Activated naive CD4-positive, alpha-beta T cell (primary cell): Measurements from ENCODE around the gene BCL7A.
"Not testable (repeated sequence)": the region's sequence is repeated elsewhere in the genome, so short reads cannot be mapped to it uniquely, and the experiment has no call there.

Source experiments
- DNase-seq, 4 experiments: peaks; one replicate each; lab custom pipeline; 2025; lab: John Stamatoyannopoulos, UW

BCL7A gene

DNA sequence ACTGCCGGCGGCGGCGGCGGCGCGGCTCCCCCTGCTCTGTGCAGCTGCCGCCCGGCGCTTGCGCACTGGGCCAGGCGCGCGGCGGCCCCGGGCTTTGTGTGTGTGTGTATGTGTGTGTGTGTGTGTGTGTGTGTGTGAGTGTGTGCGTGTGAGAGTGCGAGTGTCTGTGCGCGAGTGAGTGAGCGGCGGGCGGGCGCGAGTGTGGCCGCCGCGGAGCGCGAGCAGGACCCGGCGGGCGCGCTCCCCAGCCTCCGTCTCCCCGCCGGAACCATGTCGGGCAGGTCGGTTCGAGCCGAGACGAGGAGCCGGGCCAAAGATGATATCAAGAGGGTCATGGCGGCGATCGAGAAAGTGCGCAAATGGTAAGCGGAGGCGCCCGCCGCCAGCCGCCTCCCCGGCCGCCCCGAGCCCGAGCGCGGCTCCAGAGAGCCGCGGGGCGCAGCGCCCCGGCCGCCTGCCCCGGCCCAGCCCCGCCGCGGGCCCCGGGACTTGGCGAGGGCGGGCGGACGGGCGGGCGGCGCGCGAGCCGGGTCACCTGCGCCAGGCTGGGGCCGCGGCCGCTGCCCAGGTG is at the start of gene BCL7A:
BCL7A (plus strand) TSS at position 63 of the 571 bp plus-strand sequence; CDS start at position 271, 208 bp downstream.
- DNase-seq: peak in 2 of 4 experiments; percentile 26 to 47

DNA sequence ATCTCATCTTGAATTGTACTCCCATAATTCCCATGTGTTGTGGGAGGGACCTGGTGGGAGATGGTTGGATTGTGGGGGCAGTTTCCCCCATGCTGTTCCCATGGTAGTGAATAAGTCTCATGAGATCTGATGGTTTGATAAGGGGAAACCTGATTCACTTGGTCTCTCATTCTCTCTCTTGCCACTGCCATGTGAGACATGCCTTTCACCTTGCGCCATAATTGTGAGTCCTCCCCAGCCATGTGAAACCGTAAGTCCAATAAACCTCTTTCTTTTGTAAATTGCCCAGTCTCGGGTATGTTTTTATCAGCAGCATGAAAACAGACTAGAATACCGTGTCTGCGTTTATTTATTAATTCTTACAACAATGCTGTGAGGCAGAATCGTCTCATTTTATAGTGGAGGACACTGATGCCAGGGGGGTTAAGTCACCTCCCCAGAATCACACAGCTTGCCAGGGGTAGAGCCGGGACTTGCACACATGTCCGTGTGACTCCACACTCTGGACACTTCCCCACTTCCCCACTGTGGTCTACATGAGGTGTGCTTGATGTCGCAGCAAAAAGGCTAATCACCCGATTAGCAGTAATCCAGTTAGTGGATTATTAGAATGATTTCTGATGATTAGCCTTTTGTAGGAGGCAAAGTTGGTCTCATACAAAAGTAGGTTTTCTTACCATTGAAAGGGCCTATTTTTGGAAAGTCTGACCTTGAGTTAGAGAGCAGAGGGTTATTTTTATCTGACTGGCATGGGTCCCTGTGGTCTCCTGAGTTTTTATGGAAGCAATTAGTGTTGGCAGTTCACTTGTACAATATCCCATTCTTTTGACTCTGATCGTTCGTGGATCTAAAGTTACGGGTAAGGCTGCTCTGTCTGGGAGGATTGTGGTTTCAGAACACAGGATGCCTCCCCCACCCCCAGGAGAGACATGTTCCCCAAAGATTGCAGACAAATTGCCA is 47.4 kb upstream of the BCL7A start:
- no peak for DNase-seq

DNA sequence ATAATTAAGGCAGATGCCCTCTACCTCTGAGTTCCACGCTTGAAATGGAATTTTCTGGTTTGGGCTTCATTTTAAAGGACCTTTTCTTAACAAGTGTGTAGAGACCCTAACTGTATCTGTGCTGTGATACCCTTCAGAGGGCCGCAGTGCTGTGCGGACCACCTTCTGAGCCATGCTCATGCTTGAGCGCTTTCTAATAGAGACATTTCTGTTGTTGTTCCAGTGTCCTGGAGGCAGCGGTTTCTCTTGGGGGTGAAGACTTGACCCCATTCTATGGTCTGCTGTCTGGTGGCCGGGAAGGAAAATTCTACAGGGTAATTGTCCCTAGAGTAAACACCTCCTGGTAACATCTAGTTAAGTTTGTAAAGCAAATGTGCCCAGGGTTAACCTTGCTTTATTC is 46.7 kb upstream of the BCL7A start:
- DNase-seq: no peak

DNA sequence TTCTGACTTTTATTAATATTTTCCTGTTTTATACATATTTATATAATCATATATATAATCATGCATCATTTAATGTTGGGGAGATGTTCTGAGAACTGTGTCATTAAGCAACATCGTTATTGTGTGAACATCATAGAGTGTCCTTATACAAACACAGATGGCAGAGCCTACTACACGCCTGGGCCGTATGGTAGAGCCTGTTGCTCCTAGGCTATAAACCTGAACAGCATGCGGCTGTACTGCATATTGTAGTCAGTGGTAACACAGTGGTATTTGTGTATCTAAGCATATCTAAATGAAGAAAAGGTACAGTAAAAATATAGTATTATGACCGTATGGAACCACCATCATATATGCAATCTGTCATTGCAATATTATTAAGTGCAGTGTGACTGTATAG is 44.7 kb upstream of the BCL7A start:
- DNase-seq: no peak

DNA sequence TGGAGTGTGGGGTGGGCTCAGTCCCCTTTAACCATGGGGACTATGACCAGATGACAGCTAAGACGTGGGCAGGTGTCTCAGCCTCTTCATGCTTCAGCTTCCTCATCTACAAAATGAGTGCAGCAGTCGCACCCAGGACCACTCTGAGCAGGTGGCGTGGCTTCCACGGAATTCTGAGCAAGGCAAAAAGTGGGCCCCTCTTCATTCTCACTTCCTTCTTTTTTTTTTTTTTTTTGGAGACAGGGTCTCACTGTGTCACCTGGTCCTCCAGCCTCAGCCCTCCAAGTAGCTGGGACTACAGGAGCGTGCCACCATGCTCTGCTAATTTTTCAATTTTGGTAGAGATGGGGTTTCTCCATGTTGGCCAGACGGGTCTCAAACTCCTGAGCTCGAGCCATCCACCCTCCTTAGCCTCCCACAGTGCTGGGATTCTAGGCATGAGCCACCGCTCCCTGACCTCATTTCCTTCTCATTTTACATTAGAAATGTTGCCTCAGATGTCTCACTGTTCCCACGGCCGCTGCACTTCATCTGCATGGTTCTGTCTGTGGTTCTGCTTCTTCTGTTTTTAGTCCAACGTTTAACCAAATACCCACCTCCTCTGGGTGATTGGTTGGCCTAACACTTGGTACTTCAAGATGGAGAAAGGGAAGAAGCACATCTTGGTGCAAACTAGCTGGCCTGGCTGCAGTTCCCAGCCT is 41.3 kb upstream of the BCL7A start:
- no peak for DNase-seq

DNA sequence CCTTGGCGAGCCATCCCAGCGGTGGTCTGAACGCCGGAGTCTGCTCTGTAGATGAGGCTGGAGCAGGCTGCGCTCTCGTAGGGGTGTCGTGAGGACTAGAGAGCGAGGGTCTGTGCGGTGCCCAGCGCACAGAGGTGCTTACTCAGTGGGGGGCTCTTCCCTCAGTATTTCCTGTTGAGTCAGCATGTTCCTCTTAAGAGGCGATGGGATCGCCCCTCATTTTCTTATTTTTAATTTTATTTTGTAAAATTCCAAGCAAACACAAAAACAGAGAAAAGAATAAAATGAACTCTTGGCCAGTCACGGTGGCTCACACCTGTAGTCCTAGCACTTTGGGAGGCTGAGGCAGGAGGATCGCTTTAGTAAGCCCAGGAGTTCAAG is 40.8 kb upstream of the BCL7A start:
- no peak for DNase-seq

DNA sequence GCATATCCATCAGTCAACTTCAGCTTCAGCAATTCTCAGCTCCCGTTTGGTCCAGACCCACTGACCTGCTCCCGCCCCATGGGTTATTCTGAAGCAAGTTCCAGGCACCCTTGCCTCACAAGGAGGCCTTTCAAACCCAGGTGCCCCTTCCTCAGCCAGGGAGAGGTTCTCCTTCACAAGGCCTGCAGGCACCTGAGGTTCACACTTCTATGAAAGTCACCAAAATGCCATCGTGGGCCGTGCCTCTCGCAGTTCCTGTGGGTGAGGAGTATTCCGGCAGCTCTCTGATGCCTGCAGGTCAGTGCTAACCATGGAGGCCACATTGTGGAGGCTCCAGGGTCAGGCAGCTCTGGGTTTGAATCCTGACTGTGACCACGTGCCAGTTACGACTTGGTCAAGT is 40.2 kb upstream of the BCL7A start:
- no peak for DNase-seq

DNA sequence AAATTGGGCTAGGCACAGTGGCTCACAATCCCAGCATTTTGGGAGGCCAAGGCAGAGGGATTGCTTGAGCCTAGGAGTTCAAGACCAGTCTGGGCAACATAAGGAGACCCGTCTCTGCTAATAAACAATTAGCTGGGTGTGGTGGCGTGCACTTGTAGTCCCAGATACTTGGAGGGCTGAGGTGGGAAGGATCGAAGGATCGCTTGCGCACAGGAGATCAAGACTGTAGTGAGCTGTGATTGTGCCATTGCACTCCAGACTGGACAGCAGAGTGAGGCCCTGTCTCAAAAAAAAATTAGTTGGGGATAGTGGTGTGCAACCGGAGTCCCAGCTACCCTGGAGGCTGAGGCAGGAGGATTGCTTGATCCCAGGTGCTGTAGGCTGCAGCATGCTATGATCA is 38.7 kb upstream of the BCL7A start:
- no peak for DNase-seq

DNA sequence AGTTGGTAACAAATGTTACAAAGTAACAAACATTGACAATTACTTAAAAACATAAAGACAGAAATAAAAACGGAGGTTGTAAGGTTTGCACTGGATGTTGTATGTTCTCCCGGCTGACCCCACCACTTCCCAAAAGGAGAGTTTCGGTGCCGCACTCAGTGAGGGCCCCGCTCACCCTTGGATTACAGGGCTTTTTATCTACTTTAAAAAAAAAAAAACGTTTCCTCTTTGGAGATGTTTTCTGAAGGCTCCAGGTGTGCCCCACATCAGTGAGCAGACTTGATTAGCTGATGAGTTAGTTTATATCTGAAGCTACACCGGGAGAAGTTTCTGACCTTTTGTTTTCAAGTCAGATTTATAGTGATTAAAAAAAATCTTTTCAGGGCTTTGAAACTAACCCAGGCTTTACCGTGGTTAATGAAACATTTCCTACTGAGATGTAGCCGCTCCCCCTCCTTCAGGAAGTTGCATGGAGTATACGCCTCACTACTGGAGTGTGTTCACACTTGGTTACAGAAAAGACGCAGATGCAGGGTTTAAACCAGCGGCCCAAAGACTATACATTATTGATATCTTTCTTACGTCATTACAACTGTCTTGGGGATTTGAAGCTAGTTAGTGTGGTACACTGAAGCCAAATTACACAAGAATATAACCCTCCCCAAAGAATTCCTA is 38.0 kb upstream of the BCL7A start:
- DNase-seq: no peak

DNA sequence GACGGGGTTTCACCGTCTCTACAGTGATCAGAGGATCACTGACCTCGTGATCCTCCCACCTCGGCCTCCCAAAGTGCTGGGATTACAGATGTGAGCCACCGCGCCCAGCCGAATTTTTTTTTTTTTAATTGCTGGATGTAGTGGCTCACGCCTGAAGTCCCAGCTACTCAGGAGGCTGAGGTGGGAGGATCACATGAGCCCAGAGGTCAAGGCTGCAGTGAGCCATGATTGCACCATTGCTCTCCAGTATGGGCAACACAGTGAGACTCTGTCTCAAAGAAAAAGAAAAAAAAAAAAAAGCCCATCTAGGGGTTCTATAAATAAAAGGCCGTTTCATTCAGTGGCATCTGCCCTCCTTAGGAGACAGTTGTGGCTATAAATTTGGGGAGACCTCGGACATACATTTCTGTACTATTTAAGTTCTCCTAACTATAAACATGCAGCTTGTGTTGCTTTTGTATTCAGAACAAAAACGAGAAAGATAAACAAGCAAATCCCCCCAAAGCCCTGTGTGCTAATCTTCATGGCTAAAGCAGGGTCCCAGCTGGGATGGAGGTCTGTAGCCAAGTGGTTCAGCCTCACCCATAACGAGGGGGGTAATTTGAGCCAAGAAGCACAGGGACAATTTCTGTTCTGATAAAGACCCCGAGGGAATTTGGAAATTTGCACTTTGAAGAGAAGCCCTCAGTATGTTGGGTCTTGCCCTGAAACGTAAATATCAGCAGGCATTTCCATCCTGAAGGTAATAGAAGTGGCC is 35.0 kb upstream of the BCL7A start:
- no peak for DNase-seq

DNA sequence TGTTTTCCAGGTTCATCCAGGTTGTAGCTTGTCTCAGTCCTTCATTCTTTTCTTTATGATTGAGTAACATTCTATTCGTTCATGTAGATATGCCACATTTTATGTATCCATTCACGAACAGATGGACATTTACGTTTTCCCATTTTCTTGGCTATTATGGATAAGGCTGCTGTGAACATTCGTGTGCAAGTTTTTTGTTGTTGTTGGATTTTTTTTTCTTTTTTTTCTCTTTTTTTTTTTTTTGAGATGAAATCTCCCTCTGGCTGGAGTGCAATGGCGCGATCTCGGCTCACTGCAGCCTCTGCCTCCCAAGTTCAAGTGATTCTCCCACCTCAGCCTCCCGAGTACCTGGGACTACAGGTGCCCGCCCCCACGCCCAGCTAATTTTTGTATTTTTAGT is 33.2 kb upstream of the BCL7A start:
- not testable (repeated sequence) for DNase-seq

DNA sequence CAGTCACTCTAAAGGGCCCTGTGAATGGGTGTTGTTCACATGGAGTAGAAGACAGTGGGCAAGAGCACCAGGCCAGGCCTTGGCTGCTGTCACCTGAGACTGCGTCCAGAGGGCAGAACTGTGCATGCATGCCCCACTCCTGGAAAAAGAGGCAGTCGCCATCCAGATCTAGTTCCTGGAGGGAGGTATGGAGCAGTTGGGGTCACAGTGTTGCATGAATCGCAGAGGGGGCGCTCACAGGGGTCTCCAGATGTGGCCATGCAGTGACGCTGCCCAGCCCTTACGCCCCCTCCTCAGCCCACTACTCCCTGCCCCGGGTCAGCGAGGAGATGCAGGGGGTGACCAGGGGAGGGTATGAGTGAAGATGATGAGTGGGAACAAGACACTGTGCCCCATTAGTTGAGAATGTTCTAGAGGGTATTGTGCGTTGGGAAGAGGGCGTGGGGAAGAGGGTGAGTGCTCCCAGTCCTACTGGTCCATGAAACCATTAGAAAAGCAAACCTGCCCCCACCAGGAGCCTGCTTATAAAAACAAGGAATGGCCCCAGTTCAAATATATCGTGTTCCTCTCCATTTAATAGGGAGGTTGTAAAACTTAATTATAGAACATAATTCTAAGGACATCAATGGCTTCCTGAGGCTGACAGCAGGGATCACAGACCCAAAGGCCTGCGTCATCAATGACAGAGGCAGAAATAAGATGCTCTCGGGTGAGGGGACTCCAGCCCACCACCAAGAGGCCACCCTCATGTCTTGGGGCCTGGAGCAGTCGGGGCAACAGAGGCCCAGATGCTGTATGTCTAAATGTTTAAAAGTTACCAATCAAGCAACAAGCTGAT is 32.2 kb upstream of the BCL7A start:
- no peak for DNase-seq

DNA sequence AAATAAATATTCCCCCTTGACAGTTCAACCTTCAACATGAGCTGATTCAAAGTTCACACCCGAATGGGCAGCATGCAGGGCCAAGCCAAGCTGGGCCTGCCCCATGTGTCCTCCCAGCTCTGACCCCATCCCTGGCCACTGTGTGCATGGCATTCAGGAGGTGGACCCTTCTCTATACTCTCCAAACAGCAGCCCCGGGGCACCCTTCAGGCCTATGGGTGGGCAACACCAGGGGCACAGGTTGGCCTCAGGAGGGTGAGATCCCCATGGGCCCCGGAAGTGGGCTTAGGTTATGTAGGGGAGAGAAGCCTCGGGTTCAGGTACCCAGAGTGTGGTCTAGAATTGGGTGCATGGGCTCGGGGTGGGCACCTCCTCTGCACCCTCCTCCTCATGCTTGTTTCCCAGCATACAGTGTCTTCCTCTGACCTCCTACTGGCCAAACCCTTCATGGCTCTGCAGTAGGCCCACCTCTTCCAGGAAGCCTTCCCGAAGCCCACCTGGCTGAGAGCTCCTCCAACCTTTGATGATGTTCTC is 31.5 kb upstream of the BCL7A start:
- DNase-seq: no peak

DNA sequence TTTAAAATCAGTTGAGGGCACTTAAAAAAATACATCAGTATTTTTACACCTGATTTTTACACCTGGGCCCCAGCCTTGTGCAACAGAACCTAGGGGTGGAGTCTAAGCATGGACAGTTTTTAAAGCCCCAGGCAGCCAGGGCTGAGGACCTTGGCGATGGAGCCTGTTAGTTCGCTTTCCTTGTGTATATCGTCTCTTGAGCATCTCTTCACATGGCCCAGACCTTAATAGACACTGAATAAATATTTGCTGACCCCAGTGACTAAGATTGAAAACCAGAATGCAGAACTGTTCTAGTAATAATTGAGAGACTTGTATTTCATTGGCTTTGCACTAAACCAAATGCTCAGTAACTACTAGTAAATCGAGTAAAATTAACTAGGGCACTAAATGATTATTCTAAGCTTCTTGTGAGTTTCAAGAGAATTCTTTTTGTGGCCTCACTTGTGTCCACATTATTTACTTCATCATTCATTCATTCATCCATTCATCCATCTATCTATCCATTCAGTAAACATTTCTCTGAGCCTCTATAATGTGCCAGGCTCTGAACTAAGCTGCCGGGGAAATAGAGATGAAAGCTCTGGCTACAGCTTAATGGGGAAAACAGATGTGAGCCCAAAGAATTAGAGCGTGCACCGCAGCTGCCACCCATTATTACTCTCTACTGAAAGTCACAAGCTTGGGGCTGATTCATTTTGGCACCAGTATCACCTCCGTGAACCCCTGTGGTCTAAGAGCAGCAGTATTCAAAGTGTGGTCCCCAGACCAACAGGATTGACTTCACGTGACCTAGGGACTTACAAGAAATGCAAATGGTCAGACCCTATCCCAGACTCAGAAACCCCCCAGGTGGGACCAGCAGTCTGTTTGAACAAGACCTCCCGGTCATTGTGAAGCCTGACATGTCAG is 30.7 kb upstream of the BCL7A start:
- no peak for DNase-seq

DNA sequence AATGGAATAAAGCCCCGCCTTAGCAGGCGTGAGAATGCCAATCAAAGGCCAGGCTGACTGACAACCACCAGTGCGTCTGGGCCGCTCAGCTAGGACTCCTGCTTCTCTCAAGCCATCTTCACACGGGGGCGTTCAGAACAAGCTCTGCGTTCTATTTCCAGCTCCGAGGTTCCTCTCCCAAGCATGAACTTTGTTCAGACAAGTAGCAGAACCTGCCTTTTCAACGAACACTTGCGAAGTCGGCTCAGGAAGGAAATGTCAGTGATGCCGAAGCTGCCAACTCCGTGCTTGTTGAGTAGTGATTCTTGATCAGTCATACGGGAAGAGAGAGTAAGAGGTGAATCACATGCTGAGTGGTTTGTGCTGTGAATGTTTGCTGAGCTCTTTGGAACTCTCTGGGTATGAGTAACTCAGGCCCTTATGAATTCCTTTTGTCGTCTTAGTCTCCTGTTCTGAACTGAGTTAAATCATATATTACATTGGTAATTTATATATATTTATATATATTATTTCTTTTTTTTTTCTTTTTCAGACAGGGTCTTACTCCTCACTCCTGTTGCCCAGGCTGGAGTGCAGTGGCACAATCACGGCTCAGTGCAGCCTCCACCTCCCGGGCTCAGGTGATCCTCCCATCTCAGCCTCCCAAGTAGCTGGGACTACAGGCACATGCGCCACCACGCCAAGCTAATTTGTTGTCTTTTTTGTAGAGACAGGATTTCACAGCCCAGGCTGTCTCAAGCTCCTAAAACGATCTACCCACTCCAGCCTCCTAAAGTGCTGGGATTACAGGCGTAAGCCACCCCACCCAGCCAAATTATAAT is 29.4 kb upstream of the BCL7A start:
- DNase-seq: peak in 3 of 4 experiments; percentile 9 to 19 (median 13)

DNA sequence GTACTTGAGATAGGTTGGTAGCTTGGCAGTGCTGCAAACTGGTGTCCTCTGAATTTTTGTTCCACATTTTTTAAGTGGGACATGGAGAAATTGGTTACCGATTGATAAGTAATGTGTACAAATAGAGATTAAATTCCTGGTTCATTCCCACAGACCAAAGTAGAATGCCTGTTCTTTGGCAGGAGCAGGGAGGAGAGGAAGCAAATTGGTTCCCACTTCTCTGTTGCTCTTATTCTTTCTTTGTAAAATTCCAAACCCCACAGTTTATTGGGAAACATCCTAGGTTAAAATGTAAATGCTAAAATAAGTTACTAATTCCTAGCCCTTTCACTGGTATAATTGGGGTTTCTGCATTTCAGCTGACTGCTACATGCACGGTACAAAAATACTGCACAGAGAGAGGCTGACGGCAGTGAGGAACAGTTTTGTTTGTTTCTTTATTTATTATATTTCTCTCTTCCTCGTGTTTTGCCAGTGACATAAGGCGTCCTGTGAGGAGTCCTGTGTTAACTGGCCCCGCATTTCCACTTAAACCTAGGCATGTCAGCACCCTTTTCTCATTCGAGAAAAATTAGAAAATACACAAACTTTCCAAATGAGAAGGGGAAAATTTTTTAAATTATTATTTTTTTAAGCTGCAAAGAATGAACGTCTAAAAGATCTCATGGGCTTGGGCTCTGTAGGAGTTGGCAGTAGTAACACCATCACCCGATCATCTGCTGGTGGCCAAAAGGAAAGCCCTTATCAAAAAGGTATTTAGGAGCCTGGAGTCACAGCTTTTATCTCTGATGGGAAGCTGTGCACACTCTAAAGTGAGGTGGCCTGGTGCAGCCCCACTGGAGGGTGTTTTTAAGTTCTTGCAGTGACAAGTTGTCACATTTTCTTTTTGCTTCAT is 25.4 kb upstream of the BCL7A start:
- no peak for DNase-seq

DNA sequence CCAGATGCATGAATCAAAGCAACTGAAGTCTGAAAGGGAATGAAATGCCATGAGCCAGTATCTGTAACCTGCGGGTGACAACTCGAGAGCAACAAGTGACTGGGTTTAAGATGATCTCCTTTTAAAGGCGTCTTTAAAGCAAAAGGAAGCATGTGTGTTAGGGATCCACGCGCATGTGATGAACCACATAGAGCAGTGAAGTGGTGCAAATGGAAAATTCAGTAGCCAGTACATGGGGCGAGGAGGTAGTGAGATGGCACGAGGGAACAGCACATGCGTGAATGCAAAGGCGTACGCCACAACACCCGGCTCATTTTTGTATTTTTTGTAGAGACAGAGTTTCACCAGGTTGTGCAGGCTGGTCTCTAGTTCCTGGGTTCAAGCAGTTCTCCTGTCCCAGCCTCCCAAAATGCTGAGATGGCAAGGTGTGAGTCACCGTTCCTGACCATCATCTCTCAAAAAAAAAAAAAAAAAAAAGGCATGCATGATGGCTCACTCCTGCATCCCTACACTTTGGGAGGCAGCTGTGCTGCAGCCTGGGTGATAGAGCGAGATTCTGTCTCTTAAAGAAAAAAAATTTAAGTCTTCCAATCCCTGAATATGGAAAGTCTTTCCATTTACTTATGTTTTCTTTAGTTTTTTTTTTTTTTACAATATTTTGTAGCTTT is 24.6 kb upstream of the BCL7A start:
- DNase-seq: no peak
